HG02571 (cell line): ENCODE measurements around the gene PBX1.

ENCODE experiments used
- ATAC-seq: cut with Tn5 transposase; IDR thresholded peaks from one replicate; pipeline ENCODE4 v1.9.1; 2021; ENCODE audit warnings: mild to moderate bottlenecking, moderate library complexity; ENCODE audit not compliant: unreplicated experiment

The PBX1 gene

DNA sequence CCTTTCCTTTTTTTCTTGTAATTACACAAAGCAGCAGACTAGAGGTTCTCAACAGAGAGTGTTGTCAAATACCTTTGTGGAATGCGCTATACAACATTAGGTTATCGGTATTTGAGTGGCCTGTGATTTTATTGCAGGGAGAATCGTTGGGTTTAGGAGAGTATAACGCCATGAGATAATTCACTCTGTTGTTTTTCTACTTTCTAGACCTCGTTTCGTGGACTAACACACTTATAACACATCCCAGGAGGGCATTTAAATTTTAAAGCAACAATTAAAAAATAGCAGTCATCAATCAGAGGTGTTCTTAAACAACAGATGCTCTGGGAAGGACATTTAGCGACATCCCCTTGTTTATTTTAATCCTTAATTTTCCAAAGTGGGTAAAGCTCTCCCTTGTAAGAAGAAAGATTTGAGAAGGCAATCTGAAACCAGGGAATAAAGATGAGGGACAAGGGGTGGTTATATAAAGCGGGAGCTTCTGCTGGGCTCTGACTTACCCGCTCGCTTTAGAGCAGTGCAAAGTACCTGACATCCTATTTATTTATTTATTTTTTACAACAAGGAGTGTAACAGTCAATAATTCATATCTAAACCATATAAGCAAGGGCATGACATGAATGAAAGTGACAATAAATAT is 4.9 kb downstream of the PBX1 start:
- ATAC-seq = no peak

GRCh38 chr1:164564378-164564777 is 5.4 kb downstream of the PBX1 start:
- ATAC-seq = no peak

- no peak for ATAC-seq
Observed at GRCh38 chr1:164565357-164565756, 6.4 kb downstream of the PBX1 start.

- ATAC-seq = no peak
Observed at GRCh38 chr1:164567774-164568173, 8.8 kb downstream of the PBX1 start.

GRCh38 chr1:164569241-164569640 is 10.3 kb downstream of the PBX1 start:
- ATAC-seq = no peak

DNA sequence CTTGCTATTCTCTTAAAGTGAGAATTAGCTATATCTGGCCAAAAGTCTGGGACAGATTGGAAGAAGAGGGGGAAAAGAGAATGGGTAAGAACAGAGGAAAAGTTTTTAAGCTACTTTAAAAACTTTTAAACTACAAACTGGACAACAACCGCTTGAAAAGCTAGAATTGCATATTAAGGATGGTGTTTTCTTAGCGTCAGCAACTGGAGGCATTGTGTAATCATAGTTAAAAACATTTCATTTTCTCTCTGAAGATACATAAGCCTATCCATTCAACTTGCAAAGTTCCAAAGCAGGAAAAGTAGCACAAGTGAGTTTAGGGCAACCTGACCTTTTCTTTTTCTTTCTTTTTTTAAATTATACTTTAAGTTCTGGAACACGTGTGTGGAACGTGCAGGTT is 10.9 kb downstream of the PBX1 start:
- no peak for ATAC-seq

- ATAC-seq = no peak
Observed at GRCh38 chr1:164571333-164571732, 12.3 kb downstream of the PBX1 start.

- ATAC-seq = no peak
Observed at GRCh38 chr1:164575356-164575886, 16.4 kb downstream of the PBX1 start.

DNA sequence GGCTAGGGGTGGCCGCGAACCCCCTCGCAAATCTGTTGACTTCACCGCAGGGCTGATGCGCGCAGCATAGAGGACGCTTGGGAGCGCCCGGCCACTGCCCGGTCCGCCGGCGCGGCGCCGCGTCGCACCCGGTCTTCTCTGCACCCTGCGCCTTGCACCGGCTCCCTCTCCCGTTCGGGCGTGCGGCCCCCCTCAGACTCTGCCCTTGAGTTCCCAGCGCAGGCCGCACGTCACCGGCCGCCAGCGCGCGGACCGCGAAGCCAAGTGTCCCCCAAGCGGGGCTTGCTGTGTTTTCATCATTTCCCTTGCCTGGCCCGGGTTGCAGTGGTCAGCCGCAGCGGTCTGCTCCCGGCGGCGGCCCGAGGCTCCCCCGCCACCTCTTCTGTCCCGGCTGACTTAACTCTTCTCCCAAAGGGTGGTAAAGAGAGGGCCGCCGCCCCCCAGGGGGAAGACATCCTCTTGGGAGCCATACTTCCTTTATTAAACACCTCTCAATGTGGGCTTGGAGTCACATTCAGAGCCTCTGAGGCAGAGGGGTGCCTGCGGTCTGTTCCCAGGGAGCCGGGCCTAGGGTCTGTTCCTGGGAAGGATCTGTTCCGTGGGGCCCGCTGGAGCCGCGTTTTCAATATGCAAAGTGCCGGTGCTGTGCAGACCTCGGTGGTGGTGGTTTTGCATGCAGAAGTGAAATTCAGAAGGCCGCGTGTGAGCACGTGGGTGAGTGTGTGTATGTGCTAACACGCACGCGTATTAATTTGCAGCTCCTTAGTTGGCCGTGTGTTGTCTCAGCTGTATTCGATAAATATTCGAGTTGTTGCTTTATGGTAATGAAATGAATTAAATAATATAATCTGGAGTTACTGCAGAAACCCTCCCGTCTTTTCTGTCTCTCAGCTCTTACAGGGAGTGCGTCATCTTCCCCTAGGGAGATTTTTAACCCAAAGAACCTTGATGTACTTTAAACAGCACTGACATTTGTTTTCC is 17.6 kb downstream of the PBX1 start:
- ATAC-seq = no peak

- ATAC-seq = no peak
Observed at GRCh38 chr1:164577291-164577690, 18.3 kb downstream of the PBX1 start.

DNA sequence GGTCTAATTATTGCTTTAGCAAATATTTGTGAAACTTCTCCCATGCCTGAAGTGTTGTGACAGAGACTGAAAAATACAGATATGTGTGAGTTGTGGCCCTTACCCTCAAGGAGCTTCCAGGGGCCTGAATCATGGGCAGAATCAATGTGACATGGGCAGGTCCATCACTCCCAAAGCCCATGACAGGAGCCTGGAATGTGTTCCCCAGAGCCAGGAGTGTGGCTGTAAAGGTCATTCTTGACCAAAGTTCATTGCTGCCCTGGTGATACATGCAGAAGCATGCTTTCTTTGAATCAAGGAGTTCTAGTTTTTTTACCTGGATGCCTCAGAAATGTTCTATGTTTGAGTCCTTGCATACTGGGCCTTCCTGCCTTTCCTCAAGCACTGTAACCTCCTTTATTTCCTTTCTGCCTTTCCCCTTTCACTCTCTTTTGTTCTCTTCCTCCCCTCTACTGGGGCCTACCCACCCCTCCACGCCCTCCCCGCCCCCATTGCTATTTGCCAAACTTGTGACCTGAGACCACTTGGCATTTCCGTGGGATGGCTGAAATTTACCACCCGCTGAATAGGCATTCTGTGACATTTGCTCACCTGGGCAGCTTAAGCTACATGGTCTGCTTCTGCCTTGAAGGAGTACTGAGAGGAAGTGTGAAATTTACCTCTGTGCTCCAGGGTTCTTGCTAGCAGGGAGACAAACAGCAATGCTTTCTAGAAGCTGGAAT is 19.7 kb downstream of the PBX1 start:
- ATAC-seq = no peak

DNA sequence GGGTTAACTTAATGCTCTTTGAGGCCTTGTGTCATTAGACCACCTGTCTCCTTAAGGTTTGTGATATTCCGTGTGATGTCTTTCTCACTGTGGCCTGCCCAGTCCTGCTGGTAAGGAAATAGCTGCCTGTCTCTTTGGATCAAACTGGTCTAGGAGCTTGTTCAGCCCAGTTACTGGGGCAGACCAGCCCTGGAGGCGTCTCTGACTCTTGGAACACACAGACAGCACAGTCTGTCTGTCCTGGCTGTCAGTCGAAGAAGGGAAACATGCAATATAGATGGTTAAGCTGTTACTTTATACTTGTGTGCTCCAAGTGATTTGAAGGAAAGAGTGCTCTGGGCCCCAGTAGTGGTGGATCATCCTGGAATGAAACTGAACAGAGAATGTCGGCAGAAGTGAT is 20.4 kb downstream of the PBX1 start:
- no peak for ATAC-seq

- ATAC-seq = no peak
Observed at GRCh38 chr1:164581762-164582161, 22.8 kb downstream of the PBX1 start.

DNA sequence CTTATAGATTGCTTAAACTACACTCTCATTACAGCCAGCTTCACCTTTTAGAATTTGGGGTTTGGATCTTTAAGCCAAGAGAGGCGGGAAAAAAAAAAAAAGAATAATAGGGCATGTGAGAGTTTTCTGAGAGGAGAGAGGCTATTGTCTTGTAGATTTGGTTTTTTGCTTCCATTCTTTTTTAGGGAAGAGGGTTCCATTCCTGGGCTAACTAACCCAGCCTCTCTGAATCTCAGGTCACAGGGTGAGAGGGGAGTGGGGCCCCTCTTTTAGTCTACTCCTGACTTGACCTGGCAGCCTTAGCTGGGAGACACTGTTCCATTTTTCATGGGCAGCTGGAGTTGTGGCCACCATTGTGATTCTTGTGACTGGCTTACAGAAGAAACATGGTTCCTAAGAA is 24.2 kb downstream of the PBX1 start:
- no peak for ATAC-seq

DNA sequence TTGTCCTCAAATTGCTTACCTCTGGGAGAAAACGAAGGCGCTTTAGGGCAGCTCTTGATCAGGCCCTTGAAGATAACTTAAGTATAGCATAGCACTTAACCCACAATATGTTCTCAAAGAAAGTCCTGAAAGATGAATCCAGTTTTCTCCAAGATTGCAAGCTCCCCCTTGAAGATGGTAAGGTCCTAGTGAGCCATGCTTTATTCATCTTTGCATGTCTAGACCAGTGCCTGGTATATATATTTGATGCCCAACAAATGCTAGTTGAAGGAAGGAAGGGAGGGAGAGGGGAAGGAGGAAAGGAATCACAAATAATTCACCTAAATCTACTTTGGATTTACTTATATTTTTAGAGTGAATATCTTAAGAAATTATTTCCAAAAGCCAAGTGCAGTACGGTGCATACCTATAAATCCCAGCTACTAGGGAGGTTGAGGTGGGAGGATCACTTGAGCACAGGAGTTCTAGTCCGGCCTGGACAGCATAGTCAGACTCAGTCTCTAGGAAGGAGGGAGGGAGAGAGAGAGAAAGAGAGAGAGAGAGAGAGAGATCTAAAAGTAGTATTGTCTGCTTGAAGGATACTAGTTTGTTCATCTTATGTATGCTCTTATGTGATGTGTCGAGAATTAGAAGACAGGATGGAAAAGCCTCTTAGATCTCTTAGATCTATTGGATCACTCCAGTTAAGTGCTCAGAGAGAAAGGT is 25.0 kb downstream of the PBX1 start:
- ATAC-seq = no peak

DNA sequence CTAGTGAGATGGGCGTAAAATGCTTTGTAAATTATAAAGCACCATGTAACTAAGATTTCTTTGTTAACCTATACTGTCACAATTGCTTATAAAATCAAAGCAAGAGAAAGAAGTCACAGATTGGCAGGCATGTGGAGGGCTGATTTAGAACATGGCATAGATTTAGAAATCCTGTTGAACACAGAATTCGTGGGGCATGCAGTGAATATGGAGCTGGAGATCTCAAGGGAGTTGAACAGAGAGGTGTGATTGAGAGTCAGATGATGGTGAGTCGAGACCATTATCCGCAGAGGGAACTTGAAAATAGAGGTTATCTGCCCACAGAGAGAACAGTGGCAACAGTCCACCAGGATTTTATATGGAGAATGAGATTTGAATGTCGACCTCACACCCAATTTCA is 27.6 kb downstream of the PBX1 start:
- ATAC-seq = no peak

DNA sequence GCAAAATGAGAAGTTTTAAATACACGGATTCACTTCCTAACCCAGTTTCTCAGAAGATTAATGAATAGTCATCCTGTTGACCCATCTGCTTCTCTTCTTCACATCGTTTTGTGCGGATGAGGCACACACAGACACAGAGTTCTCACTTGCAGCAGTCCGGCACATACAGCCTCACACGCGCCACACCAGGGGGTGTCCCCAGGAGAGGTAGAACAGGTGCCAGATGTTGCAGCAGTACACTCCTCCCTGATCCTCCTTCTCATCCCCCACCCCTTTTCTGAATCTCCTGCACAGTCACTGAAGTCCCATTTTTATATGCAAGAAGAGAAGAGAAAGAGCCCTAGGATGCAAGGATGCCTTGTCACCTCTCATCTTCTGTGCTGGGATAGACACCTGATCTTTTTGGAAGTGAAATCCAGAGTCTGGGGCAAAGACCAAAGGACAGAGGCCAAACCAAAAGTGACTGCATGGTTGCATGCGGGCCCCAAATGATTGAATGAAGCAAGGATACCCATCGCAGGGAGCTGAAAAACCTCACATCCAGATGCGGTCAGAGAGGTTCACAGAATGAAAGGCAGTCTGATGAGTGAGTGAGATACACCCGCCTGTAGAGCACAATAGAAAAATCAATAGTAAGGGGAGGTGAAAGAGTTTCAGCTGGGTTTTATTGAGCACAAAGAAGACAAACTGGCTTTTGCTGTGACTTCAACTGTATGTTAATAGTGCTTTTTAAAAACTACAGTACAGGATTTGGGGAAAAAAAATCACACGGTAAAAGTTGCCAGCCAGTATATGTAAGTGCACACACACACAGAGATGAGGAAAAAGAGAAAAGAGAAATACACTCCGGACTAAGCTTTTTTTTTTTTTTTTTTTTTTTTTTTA is 28.9 kb downstream of the PBX1 start:
- no peak for ATAC-seq

DNA sequence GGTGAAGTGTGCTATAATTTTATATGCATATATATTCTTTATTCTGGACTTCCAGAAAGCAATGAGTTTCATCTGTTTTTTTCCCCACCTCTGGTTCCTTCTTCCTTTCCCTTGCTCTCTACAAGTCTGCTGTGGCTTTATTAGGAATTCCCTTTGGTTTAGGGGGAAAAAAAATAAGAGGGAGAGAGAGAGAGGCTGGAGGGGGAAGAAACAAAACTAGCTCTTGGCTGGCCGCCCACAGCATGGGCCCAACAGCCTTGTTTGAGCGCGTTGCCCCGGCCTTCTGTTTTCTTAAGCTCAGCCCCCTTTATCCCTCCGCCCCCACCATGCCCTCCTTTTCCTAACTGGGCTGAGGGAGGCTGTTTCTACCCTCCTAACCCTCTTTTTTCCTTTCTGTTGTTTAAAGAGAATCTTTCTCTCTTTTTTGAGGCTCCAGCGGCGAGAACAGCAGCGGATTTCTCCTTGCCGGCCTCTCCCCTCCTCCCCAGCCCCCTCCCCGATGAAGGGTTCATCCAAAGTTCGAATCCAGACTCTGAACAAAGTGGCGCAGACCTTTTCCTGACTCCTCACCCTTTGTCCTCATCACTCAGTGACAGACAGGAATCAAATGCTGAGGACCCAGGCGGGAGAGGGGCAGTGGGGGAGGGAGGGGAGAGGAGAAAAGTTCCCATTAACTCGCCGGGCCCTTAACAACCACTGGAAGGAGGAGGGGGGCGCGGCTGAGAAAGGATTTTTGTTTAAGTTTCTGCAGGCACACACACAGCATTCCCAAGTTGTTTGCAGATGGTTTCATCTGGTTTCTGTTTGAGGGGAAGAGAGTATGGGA is 29.7 kb downstream of the PBX1 start:
- ATAC-seq = no peak

GRCh38 chr1:164589408-164589807 is 30.4 kb downstream of the PBX1 start:
- ATAC-seq = no peak
